B cell (primary cell): ENCODE data around the gene MAGI2.

Experiments
- CTCF ChIP-seq: fragments of 200-600 bp; IDR thresholded peaks from one replicate; pipeline ENCODE4 v1.8.0; 2022; ENCODE audit warnings: antibody characterized with exemption, mild to moderate bottlenecking
- EZH2 ChIP-seq: IDR thresholded peaks from 2 replicates; pipeline ENCODE4 v1.6.1; 2012; ENCODE audit warnings: borderline replicate concordance, low read depth, mild to moderate bottlenecking, moderate library complexity, low read length; ENCODE audit not compliant: insufficient read depth, poor library complexity, severe bottlenecking

- TF ChIP-seq CTCF: no peak
- no peak for TF ChIP-seq EZH2
Observed at GRCh38 chr7:79240413-79240812, 213.1 kb downstream of the MAGI2 start.
